ENCODE data around the gene FAM13A. TPM values are rescaled to one million over a fixed set of nuclear protein-coding genes. Genes with fewer than 3 reads are reported as not detected.

FAM13A gene
- total and polyA plus RNA-seq, 2 donors (not counting 1 experiment from before 2014, with no cell fraction given) = 0.51 to 2.1 TPM

- ChIA-PET POLR2A (no interaction called here), CTCF (no interaction called here)
- WGBS (ENCODE audit: insufficient coverage) = 100% methylated on average over 1 of the region's 1 CpG
- DNase-seq (no peak), ATAC-seq (ENCODE audit: low read depth) (no peak)
- no peak overlapping the region for H3K4me3 ChIP-seq (ENCODE audit: control extremely low read depth in 1 of 5, extremely low read depth in 1 of 5, insufficient read depth in 1 of 5, low read depth in 2 of 5, low read length in 4 of 5)
- H3K27me3 Mint-ChIP-seq = peaks cover 11% of the 10 kb centered on the region
- H3K27ac Mint-ChIP-seq = no peak overlapping the region
- no peaks in the 10 kb centered on the region for H3K27me3 ChIP-seq (replicated peaks in 1 of 4; ENCODE audit: control extremely low read depth in 1 of 4, control insufficient read depth in 3 of 4, insufficient read depth in 4 of 4, low read length in 3 of 4)
- no peaks in the 10 kb centered on the region for H3K9me3 ChIP-seq (ENCODE audit: control extremely low read depth in 1 of 3, control insufficient read depth in 2 of 3, insufficient read depth in 1 of 3, low read length in 2 of 3)
- no peaks in the 10 kb centered on the region for H3K4me1 Mint-ChIP-seq
- intact Hi-C loops (cut with micrococcal nuclease) = no loop called here
- H3K4me2 ChIP-seq (replicated peaks; ENCODE audit: low read depth, low read length, poor library complexity, severe bottlenecking) = no peak overlapping the region
- H3K36me3 ChIP-seq (replicated peaks in 1 of 2; ENCODE audit: control extremely low read depth in 1 of 2, control insufficient read depth in 1 of 2, extremely low read depth in 1 of 2, insufficient read depth in 2 of 2, low read length in 1 of 2) = no peaks in the 10 kb centered on the region
- no peak overlapping the region for H3K27ac ChIP-seq (ENCODE audit: low read length in 2 of 2)
- H4K20me1 ChIP-seq (ENCODE audit: control insufficient read depth, insufficient read depth, low read length, poor library complexity, severe bottlenecking) = no peaks in the 10 kb centered on the region
- H3K4me3 Mint-ChIP-seq = no peak overlapping the region
- no peaks in the 10 kb centered on the region for H3K9me3 Mint-ChIP-seq (ENCODE audit: insufficient read depth)
- H3K9ac ChIP-seq (ENCODE audit: low read length) = no peak overlapping the region
- H3K79me2 ChIP-seq (ENCODE audit: control insufficient read depth, insufficient read depth, low read length) = no peaks in the 10 kb centered on the region
- H3K4me1 ChIP-seq (ENCODE audit: control insufficient read depth in 2 of 2, insufficient read depth in 2 of 2, low read length in 2 of 2) = no peaks in the 10 kb centered on the region
- TF ChIP-seq CTCF (IDR thresholded peaks at IDR 0.05) (no peak), EZH2 (IDR thresholded peaks at IDR 0.05; ENCODE audit: borderline replicate concordance, insufficient read depth, low read depth, low read length, poor library complexity, severe bottlenecking) (no peak)
- H2AFZ ChIP-seq (ENCODE audit: insufficient read depth, low read depth, low read length, poor library complexity, severe bottlenecking) = no peak overlapping the region
Observed at GRCh38 chr4:88775026-88775425, 282.0 kb downstream of the FAM13A start.

GRCh38 chr4:88771883-88772450, 285.0 kb downstream of the FAM13A start:
- Mint-ChIP-seq H3K9me3 (ENCODE audit: insufficient read depth) (no peaks in the 10 kb centered on the region), H3K4me1 (no peaks in the 10 kb centered on the region), H3K27ac (no peak overlapping the region), H3K27me3 (peaks cover 15% of the 10 kb centered on the region), H3K4me3 (no peak overlapping the region)
- Histone ChIP-seq H3K36me3 (replicated peaks in 1 of 2; ENCODE audit: control extremely low read depth in 1 of 2, control insufficient read depth in 1 of 2, extremely low read depth in 1 of 2, insufficient read depth in 2 of 2, low read length in 1 of 2) (no peaks in the 10 kb centered on the region), H3K79me2 (ENCODE audit: control insufficient read depth, insufficient read depth, low read length) (no peaks in the 10 kb centered on the region), H3K27me3 (replicated peaks in 1 of 4; ENCODE audit: control extremely low read depth in 1 of 4, control insufficient read depth in 3 of 4, insufficient read depth in 4 of 4, low read length in 3 of 4) (no peaks in the 10 kb centered on the region), H3K9ac (ENCODE audit: low read length) (no peak overlapping the region), H2AFZ (ENCODE audit: insufficient read depth, low read depth, low read length, poor library complexity, severe bottlenecking) (no peak overlapping the region), H3K4me3 (ENCODE audit: control extremely low read depth in 1 of 5, extremely low read depth in 1 of 5, insufficient read depth in 1 of 5, low read depth in 2 of 5, low read length in 4 of 5) (no peak overlapping the region), H3K4me2 (replicated peaks; ENCODE audit: low read depth, low read length, poor library complexity, severe bottlenecking) (no peak overlapping the region), H3K27ac (ENCODE audit: low read length in 2 of 2) (no peak overlapping the region), H4K20me1 (ENCODE audit: control insufficient read depth, insufficient read depth, low read length, poor library complexity, severe bottlenecking) (no peaks in the 10 kb centered on the region), H3K9me3 (ENCODE audit: control extremely low read depth in 1 of 3, control insufficient read depth in 2 of 3, insufficient read depth in 1 of 3, low read length in 2 of 3) (no peaks in the 10 kb centered on the region), H3K4me1 (ENCODE audit: control insufficient read depth in 2 of 2, insufficient read depth in 2 of 2, low read length in 2 of 2) (no peaks in the 10 kb centered on the region)
- ChIA-PET POLR2A (no interaction called here), CTCF (no interaction called here)
- TF ChIP-seq EZH2 (IDR thresholded peaks at IDR 0.05; ENCODE audit: borderline replicate concordance, insufficient read depth, low read depth, low read length, poor library complexity, severe bottlenecking) = no peak
- TF ChIP-seq CTCF (IDR thresholded peaks at IDR 0.05) = no peak
- intact Hi-C loops (cut with micrococcal nuclease) = no loop called here
- DNase-seq (no peak), ATAC-seq (ENCODE audit: low read depth) (no peak)
- no CpG with 5 or more reads among the region's 4 CpGs for WGBS (ENCODE audit: insufficient coverage)
